Measurements from ENCODE around the gene PLXNA3.

DNA sequence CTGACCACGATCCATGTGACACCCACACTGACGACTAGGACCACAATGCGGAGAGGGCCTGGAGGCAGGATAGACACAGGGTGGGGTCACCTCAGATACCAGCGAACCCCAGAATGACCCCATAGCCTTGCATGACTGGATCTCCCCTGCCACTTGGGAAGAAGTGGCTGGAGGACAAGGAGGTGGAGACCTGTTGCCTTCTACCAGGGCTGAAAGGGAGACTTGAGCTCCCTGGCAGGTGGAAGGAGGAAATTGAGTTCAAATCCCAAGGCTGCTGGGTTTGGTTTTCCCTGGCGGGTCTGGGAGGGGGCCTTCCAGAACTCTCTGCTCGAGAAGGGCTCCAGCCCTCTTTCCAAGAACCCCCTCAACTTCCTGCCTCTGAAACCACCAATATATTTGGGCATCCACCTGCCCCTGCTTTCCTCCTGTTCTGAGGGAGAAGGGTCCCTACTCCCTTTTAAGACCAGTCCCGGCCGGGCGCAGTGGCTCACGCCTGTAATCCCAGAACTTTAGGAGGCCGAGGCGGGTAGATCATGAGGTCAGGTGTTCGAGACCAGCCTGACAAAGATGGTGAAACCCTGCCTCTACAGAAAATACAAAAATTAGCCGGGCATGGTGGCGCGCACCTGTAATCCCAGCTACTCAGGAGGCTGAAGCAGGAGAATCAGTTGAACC, 54.9 kb downstream of the PLXNA3 start:
- TF ChIP-seq, protein P1, sequence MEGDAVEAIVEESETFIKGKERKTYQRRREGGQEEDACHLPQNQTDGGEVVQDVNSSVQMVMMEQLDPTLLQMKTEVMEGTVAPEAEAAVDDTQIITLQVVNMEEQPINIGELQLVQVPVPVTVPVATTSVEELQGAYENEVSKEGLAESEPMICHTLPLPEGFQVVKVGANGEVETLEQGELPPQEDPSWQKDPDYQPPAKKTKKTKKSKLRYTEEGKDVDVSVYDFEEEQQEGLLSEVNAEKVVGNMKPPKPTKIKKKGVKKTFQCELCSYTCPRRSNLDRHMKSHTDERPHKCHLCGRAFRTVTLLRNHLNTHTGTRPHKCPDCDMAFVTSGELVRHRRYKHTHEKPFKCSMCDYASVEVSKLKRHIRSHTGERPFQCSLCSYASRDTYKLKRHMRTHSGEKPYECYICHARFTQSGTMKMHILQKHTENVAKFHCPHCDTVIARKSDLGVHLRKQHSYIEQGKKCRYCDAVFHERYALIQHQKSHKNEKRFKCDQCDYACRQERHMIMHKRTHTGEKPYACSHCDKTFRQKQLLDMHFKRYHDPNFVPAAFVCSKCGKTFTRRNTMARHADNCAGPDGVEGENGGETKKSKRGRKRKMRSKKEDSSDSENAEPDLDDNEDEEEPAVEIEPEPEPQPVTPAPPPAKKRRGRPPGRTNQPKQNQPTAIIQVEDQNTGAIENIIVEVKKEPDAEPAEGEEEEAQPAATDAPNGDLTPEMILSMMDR (IDR thresholded peaks at IDR 0.05): no peak
- TF ChIP-seq EZH2 (IDR thresholded peaks at IDR 0.05): no peak

Data from neural progenitor cell (in vitro differentiated cells).